GM18507 (cell line): ENCODE data around the gene ISYNA1.

Source experiments
- DNase-seq: peaks from one replicate; pipeline ENCODE4 v3.0.0; 2011; ENCODE audit warnings: low read depth; ENCODE audit not compliant: insufficient read length; ENCODE audit errors: extremely low spot score
- FAIRE-seq: peaks from 2 replicates; lab custom pipeline; 2011; peaks lifted over from hg19 to GRCh38; lab: Jason Lieb, UNC

The ISYNA1 gene

DNA sequence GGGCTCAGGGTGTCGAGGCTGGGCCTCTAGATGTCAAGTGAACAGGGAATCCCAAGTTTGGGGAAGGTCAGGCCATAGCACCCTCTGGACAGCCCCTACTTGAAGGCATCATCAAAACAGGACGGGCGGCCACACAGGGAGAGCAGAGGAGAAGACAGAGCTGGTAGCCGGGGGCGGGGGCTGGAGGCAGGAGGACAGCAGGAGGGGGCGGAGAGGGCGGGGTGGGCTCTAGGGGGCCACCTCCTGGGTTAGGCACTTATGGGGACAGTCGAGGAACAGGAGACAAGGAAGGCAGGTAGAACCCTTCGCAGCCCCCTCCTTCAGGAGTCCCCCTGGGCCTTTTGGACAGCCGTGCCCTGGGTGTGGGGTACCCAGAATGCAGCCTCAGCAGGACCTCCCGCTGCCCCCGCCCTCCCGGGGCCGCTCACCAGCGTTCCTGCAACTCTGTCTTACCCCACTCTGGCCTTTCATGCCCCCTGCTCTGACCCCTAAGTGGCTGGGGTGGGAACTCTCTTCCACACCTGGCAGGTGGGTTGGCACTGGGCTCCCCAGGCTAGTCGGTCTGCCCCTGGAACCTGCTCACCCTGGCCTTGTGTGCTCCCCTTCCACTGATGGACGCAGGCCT, 12.9 kb downstream of the ISYNA1 start:
- no peak for FAIRE-seq

GRCh38 chr19:18424122-18424889, 13.6 kb downstream of the ISYNA1 start:
- no peak for DNase-seq
- no peak for FAIRE-seq

More for the DNA sequence above, 12.9 kb downstream of the ISYNA1 start:
- DNase-seq, result no peak

DNA sequence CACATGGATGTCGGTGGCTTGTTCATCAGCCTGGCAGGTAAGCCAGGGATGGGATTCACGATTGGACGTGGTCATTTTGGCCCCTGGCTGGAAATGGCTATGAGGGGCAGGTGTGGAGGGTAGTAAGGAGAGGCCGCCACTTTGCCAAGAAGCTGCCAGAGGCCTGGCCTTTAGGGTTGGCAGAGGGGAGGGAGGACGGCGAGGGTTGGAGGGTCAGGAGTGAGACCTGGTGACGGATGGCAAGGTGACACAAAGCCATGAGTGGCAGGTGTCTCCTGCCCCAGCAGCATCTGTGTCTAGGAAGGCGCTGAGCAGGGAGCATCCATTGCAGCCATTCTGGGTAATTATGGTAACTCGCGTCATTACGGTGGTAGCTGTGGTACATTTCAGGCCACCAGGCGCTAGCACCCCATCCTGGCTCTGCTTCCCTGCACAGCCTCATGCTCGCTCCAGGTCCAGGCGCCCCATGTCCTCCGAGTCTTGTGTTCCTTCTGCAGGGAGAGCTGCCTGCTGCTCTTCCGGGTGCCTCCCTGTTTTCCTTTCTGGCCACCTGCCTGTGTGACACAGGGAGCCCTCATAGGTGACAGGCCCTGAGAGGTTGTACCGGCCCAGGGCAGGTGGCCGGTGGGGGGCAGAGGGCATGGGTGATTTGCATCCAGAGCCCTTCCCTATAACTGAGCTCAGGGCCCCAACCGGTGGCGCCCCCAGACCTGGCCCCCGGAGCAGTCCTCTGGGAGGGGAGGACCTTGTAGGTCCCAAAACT, 14.5 kb downstream of the ISYNA1 start:
- no peak for DNase-seq
- FAIRE-seq, result no peak

DNA sequence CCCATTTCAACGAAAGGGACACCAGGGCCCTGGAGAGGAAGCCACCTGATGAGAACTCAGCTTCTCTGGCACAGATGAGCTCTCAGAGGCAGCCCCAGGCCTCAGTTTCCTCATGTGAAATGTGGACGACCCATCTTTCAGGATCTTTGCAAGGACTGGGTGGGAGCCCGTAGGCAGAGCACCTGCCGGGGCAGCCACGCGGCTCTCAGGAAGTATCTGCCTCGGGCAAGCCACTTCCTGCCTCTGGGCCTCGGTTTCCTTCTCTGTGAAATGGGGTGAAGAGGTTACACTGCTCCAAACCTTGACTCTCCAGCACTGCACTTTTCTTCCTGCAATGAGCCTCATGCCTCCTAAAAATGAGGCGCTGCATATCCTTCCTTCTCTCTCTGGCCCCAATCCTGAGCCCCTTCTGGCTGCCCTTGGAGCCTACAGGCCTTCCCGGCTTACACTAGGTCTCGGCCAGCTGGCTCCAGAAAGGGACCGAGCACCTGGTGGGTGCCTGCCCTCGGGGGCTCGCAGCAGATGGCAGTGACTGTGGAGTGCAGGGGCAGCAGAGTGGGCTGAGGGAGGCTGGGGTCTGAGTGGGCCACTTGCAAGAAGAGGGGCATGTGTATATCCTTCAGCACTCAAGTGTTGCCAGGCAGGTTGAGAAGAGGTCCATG, 15.3 kb downstream of the ISYNA1 start:
- DNase-seq, result no peak
- FAIRE-seq, result peak; percentile 65

DNA sequence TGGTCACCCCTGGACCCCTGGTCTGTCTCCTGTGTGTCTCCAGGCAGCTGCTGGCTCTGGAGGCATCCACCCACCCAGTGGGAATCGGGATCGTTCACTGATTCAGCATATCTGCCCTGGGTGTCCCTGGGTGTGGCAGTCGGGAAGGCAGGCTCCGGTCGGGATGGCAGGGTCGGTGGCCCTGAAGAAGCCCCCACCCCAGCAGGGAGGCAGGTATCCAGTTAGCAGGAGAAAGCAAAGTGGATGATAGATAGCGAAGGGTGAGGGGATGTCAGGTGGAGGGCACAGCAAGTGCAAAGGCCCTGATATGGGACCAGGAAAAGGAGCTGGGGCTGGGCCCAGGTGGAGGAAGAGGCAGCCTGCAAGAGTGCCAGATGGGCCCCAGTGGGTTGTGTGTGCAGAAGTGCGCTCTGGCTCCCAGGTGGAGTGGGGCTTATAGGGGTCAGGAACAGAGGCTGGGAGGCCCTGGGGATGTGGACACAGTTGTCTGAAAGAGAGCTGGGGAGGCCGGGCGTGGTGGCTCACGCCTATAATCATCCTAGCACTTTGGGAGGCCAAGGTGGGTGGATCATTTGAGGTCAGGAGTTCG, 16.5 kb downstream of the ISYNA1 start:
- DNase-seq (no peak), FAIRE-seq (no peak)

DNA sequence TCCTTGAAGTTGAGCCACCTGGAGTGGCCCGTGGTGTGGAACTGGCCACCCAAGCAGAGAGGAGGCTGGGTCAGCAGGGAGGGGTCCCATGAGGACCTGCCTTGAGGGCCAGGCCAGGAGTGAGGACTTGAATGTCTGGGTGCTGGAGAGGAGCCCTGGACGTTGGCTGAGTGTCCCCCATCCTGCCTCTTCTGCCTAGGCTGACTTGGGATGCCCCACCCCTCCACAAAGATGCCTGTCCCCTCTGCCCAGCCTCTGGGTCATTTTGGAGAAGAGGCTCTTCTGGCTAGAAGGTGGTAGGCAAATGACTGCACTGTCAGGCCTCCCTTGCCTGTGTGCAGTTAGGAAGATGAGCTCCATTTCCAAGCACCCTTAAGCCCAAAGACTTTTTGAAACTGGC, 17.0 kb downstream of the ISYNA1 start:
- DNase-seq (no peak), FAIRE-seq (no peak)

GRCh38 chr19:18419699-18420460, 18.1 kb downstream of the ISYNA1 start:
- peak; percentile 41 for FAIRE-seq
- DNase-seq, result no peak

GRCh38 chr19:18419195-18419698, 18.7 kb downstream of the ISYNA1 start, which contains the start of gene SSBP4:
Gene SSBP4 (plus strand): TSS chr19:18419398. CDS start chr19:18419649, 251 bp downstream.
- DNase-seq (peak; percentile 78), FAIRE-seq (peak; percentile 56)

DNA sequence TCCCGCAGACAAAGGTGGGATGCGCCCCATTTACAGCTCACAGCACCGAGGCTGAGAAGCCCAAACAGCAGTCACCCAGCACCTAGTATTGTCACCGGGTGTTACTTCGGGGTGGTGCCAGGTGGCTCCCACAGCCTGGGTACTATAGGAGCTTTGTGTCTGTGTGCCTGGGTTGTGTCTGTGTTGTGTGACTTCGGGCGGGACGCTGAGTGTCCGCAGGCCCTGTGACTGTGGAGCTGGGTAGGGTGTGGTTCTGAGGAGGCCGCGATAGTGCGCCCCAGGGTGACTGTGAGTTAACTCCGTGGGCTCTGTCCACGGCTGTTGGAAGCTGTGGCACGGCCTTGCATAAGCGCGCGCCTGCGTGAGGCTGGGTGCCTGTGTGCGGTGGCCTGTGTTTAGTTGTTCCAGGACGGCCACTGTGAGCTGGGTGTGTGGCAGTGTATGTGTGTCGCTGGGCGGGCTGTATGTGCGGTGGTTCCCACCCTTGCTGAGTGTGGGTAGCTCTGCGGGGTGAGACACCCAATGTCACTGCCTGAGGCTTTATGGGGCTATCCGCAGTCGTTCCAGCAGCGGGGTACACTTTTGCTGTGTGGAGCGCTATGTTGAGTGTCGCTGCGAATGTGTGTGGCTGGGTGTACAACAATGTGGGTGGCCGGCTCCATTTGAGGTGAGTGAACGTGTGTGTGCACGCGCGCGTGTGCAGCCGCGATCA, 19.3 kb downstream of the ISYNA1 start:
- FAIRE-seq (no peak), DNase-seq (no peak)

- FAIRE-seq (no peak), DNase-seq (no peak)
Measured at GRCh38 chr19:18418029-18418482, 19.9 kb downstream of the ISYNA1 start.

DNA sequence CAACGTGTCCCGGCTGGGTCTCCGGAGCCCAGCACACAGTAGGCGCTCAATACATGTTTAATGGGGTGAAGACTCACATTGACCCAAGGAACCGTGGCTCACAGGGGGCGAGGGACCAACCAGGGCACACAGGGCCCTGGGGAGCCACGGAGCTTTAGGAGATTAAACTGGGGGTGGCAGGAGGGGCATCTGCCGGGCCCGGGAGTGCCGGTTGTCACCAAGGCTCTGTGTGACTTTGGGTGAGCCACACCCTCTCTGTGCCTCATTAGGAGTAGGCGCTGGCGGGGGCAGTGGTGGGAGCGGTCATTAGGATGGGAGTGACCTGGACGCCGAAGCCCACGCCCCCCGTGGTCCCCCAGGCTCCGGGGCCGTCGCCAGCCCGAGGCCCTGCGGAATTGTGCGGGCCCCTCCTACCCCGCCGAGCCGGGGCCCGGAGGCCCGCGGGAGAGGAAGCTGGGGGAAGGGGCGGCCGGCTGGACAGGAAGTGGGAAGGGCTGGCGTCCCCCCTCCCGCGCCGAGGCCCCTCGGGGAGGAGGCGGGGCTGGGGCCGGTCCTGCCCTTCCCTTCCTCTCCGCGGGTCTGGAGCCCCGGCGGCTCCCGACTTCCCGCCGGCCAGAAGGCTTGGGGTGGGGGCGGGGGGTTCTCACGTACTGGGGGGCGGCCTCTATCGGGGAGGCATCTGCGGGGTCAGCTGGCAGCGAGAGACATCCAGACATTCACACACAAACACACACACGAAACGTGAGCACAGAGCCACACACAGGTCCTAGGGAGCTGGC, 20.5 kb downstream of the ISYNA1 start:
- peak; percentile 29 for FAIRE-seq
- DNase-seq, result no peak

- DNase-seq (no peak), FAIRE-seq (peak; percentile 86)
Measured at GRCh38 chr19:18416778-18417249, 21.1 kb downstream of the ISYNA1 start.

- DNase-seq (no peak), FAIRE-seq (no peak)
Measured at GRCh38 chr19:18415178-18415867, 22.6 kb downstream of the ISYNA1 start.

DNA sequence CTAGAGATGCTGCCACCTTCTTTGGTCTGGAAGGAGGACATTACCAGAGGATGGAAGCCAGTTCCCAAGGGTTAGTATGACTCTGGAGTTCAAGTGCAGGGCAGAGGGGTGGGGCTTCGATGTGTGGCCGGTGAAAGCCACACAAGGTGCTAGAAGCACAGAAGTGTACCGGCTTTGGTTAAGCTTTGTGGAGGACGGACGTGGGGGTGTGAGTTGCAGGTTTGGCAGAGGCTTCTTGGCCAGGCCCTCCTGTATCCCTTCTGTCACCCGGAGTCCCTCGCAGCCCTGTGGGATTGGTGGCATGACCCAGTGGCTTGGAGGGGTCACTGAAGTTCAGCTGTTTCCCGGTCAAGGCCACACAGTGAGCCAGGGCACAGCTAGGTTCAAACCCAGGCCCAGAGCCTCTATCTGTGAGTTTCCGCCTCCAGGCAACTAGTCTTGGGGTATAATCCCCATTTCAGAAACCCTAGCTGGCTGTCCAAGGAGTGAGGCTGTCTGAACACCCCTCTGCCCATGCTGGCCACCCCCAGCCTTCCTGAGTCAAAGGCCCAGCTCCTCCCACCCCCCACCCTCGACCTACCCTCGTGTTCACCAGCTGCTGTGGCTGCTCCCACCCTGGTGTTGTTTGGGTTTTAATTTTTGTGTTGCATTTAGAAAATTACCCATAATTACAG, 23.3 kb downstream of the ISYNA1 start:
- FAIRE-seq (peak; percentile 85), DNase-seq (no peak)

DNA sequence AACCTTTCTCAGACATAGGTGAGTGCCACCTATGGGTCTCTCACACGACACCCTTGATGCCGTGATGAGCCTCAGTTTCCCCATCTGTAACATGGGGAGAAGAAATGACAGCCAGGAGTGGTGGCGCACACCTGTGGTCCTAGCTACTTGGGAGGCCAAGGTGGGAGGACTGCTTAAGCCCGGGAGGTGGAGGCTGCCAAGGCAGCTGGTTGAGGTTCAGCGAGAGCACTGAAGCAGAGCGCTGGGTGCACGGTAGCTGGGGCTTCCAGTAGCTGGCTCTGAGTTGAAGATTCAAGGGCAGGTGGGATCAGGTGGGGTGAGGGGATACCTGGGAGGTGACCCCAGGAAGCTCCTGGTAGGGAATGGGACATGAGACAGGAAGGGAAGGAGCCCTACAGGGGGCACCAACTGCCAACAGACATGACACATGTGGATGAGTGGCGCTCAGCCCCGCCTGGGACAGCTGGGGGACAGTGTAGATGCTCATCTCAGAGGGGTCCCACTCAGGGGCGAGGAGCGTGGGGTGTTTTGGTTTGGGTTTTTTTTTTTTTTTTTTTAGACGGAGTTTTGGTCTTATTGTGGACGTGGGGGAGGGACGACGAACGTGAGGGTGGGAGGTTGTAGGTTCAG, 25.2 kb downstream of the ISYNA1 start:
- no peak for DNase-seq
- FAIRE-seq, result no peak
